Esophagus squamous epithelium (tissue), 5 donors: Measurements from ENCODE around the gene THEM5. TPM values are rescaled to one million over a fixed set of nuclear protein-coding genes. Genes with fewer than 3 reads are reported as not detected.

Source experiments
- DNase-seq: peaks from one replicate; lab custom pipeline; 2025; lab: John Stamatoyannopoulos, UW
- H3K27ac ChIP-seq, 4 donors: fragments of 200-600 bp; sonication (generic); one replicate each; pipeline ENCODE4 v1.5.1; 2016 to 2019; ENCODE audit warnings: mild to moderate bottlenecking in 1 of 4
- H3K27me3 ChIP-seq, 4 donors: fragments of 200-600 bp; sonication (generic); 1 replicate in 3 of 4; 2 replicates in 1 of 4; pipeline versions ENCODE4 v1.5.1 to v1.6.0; 2017 to 2021; ENCODE audit warnings: antibody characterized with exemption in 1 of 4
- H3K36me3 ChIP-seq, 3 donors: fragments of 200-600 bp; sonication (generic); one replicate each; pipeline ENCODE4 v1.5.1; 2016 to 2019
- H3K4me1 ChIP-seq, 3 donors: fragments of 200-600 bp; sonication (generic); one replicate each; pipeline ENCODE4 v1.5.1; 2017 to 2019
- H3K4me3 ChIP-seq, 4 donors: fragments of 200-600 bp; sonication (generic); 1 replicate in 3 of 4; 2 replicates in 1 of 4; pipeline ENCODE4 v1.5.1; 2016 to 2019; ENCODE audit warnings: mild to moderate bottlenecking in 2 of 4, moderate library complexity in 1 of 4
- H3K9me3 ChIP-seq, 3 donors: fragments of 200-600 bp; sonication (generic); one replicate each; pipeline ENCODE4 v1.5.1; 2016 to 2019
- CTCF ChIP-seq, 6 experiments: fragments of 450-650 bp in 4 of 6; fragments of 200-600 bp in 2 of 6; sonication (generic) in 2 of 6; IDR thresholded peaks; one replicate each; pipeline ENCODE4 v1.5.1; 2016 to 2019; ENCODE audit warnings: antibody characterized with exemption in 6 of 6, mild to moderate bottlenecking in 4 of 6, moderate library complexity in 4 of 6
- POLR2A ChIP-seq, 4 donors: fragments of 450-650 bp; IDR thresholded peaks; one replicate each; pipeline ENCODE4 v1.6.1; 2017; ENCODE audit warnings: antibody characterized with exemption in 4 of 4, mild to moderate bottlenecking in 4 of 4, moderate library complexity in 3 of 4
- WGBS, 2 donors: methylation state at CpG; one replicate each; pipeline ENCODE4 v1.1.5; 2018; 5-methylcytosine and 5-hydroxymethylcytosine counted together
- intact Hi-C: fragments of 100-400 bp; cut with DNase I; formaldehyde crosslinking; loops from one replicate; pipeline ENCODE4 v1.15.0; 2022
- total RNA-seq, 4 donors: library from RNA; depleted of rRNA; stranded (reverse); fragments of >200 nt; gene quantifications; one replicate each; pipeline ENCODE4 v1.1.0, GENCODE V29; 2016
- donor health status: DM: yes; HTN: yes; CAD: no.

Gene THEM5
- total RNA-seq, 4 donors from 2014 or later, result 0.76 to 1.7 TPM; not detected in 2

GRCh38 chr1:151813271-151813977 is 40.1 kb downstream of the THEM5 start:
- peaks cover 0 to 3% (median 0%) of the 10 kb centered on the region in 3 donors for H3K36me3 ChIP-seq
- DNase-seq, result no peak
- no peaks in the 10 kb centered on the region for H3K27me3 ChIP-seq
- H3K4me1 ChIP-seq, result peaks cover 0 to 34% (median 10%) of the 10 kb centered on the region in 3 donors
- H3K4me3 ChIP-seq, result no peak overlapping the region
- TF ChIP-seq POLR2A (IDR thresholded peaks at IDR 0.05) (no peak), CTCF (IDR thresholded peaks at IDR 0.05) (no peak)
- 75 to 79% methylated on average over 4 to 5 of the region's 12 CpGs for WGBS, 2 donors
- H3K9me3 ChIP-seq, result no peaks in the 10 kb centered on the region
- no peak overlapping the region for H3K27ac ChIP-seq
- intact Hi-C loops, result no loop called here

GRCh38 chr1:151811181-151811580 is 42.3 kb downstream of the THEM5 start:
- Histone ChIP-seq H3K4me1 (peaks cover 0 to 16% (median 0%) of the 10 kb centered on the region in 3 donors), H3K27me3 (no peaks in the 10 kb centered on the region), H3K36me3 (peaks cover 0 to 8% (median 0%) of the 10 kb centered on the region in 3 donors), H3K4me3 (no peak overlapping the region), H3K27ac (no peak overlapping the region), H3K9me3 (no peaks in the 10 kb centered on the region)
- intact Hi-C loops, result no loop called here
- DNase-seq, result no peak
- TF ChIP-seq CTCF (IDR thresholded peaks at IDR 0.05), result no peak
- TF ChIP-seq POLR2A (IDR thresholded peaks at IDR 0.05), result no peak
- 80 to 89% methylated on average over 5 to 9 of the region's 9 CpGs for WGBS, 2 donors

GRCh38 chr1:151809985-151810556 is 43.4 kb downstream of the THEM5 start:
- Histone ChIP-seq H3K4me1 (peaks cover 0 to 11% (median 0%) of the 10 kb centered on the region in 3 donors), H3K36me3 (peaks cover 0 to 8% (median 0%) of the 10 kb centered on the region in 3 donors), H3K9me3 (no peaks in the 10 kb centered on the region), H3K4me3 (no peak overlapping the region), H3K27me3 (peaks cover 0 to 4% (median 0%) of the 10 kb centered on the region in 4 donors), H3K27ac (no peak overlapping the region)
- intact Hi-C loops, result no loop called here
- TF ChIP-seq CTCF (IDR thresholded peaks at IDR 0.05), result no peak
- TF ChIP-seq POLR2A (IDR thresholded peaks at IDR 0.05), result no peak
- DNase-seq, result no peak
- WGBS, 2 donors, result 90 to 100% methylated on average over 1 of the region's 1 CpG

GRCh38 chr1:151809290-151809984 is 44.1 kb downstream of the THEM5 start:
- 55 to 60% methylated on average over 7 to 8 of the region's 8 CpGs for WGBS, 2 donors
- H3K36me3 ChIP-seq, result peaks cover 0 to 5% (median 0%) of the 10 kb centered on the region in 3 donors
- DNase-seq, result no peak
- TF ChIP-seq CTCF (IDR thresholded peaks at IDR 0.05), result no peak
- no peak overlapping the region for H3K27ac ChIP-seq
- no peaks in the 10 kb centered on the region for H3K9me3 ChIP-seq
- no peak overlapping the region for H3K4me3 ChIP-seq
- H3K4me1 ChIP-seq, result peaks cover 0 to 9% (median 0%) of the 10 kb centered on the region in 3 donors
- intact Hi-C loops, result no loop called here
- H3K27me3 ChIP-seq, result peaks cover 0 to 11% (median 0%) of the 10 kb centered on the region in 4 donors

- H3K4me1 ChIP-seq, result peaks cover 0 to 9% (median 0%) of the 10 kb centered on the region in 3 donors
- TF ChIP-seq POLR2A (IDR thresholded peaks at IDR 0.05), result no peak
- no peak for TF ChIP-seq CTCF (IDR thresholded peaks at IDR 0.05)
- intact Hi-C loops, result no loop called here
- peaks cover 0 to 26% (median 0%) of the 10 kb centered on the region in 4 donors for H3K27me3 ChIP-seq
- no peak for DNase-seq
- 44 to 80% methylated on average over 1 of the region's 1 CpG for WGBS, 2 donors
- no peak overlapping the region for H3K27ac ChIP-seq
- H3K36me3 ChIP-seq, result peaks cover 0 to 5% (median 0%) of the 10 kb centered on the region in 3 donors
- no peak overlapping the region for H3K4me3 ChIP-seq
- H3K9me3 ChIP-seq, result no peaks in the 10 kb centered on the region
These were observed 45.7 kb downstream of the THEM5 start for GRCh38 chr1:151807766-151808165.
